ENCODE measurements around the gene LGALS14.
"Not testable (repeated sequence)": the region's sequence is repeated elsewhere in the genome, so short reads cannot be mapped to it uniquely, and the experiment has no call there.

LGALS14 gene

DNA sequence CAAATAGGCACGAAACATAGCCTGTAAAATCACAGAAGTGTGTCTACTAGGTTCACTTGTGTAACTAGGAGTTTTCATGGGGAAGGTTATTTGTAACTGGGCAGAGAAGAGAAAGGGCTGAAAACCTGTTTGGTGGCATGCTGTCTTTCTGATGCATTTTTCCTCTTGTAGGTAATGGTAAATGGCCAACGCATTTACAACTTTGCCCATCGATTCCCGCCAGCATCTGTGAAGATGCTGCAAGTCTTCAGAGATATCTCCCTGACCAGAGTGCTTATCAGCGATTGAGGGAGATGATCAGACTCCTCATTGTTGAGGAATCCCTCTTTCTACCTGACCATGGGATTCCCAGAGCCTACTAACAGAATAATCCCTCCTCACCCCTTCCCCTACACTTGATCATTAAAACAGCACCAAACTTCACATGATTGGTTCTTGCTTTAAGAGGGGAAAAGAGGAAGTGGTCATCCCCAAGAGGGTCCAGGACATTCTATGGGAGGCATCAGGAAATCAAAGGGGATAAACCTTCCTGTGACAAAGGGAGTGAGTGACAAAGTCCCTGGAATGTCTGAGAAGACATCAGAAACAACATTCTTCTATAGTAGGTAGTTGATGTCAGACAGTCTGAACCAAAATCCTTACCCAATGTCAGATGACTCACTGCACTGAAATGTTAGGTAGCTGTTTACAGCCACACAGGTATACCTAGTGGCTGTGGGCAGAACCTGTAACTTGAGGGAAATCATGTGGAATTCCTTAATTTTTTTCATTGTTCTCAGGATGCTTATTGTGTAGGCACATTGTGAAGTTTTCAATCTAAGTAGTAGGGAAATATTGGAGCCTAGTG, 5.0 kb downstream of the LGALS14 start:
- TF ChIP-seq, protein P1, sequence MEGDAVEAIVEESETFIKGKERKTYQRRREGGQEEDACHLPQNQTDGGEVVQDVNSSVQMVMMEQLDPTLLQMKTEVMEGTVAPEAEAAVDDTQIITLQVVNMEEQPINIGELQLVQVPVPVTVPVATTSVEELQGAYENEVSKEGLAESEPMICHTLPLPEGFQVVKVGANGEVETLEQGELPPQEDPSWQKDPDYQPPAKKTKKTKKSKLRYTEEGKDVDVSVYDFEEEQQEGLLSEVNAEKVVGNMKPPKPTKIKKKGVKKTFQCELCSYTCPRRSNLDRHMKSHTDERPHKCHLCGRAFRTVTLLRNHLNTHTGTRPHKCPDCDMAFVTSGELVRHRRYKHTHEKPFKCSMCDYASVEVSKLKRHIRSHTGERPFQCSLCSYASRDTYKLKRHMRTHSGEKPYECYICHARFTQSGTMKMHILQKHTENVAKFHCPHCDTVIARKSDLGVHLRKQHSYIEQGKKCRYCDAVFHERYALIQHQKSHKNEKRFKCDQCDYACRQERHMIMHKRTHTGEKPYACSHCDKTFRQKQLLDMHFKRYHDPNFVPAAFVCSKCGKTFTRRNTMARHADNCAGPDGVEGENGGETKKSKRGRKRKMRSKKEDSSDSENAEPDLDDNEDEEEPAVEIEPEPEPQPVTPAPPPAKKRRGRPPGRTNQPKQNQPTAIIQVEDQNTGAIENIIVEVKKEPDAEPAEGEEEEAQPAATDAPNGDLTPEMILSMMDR (IDR thresholded peaks at IDR 0.05; ENCODE audit: low read depth, low read length) = no peak
- no peak for DNase-seq (ENCODE audit: low read depth in 2 of 2)
- no peak overlapping the region for H3K4me3 ChIP-seq (replicated peaks in 1 of 2; ENCODE audit: low read depth in 2 of 2, low read length in 2 of 2)

DNA sequence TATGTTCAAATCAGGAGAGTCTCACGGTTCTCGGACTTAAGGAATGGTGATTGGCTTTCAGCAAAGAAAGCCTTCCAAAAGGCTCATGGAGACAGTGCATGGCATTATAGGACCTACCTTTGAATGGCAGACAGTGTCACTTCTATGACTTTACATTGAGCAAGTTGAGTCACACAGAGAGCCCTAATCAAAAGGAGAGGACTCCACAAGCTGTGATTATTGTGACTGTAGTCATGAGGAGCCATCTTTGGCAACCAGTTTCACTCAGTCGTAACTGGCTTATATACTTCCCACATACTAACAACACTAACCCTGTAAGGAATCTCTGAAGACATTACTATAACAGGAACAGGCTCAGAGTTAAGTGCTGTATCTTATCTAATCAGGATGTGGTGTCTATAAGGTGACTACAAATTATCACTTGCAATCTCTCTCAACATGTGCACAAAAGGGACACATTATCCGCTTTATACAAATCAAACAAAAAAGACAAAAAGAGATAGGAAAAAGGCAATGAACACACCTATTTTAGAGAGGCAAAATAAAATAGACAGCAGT, 6.1 kb downstream of the LGALS14 start:
- DNase-seq (ENCODE audit: low read depth in 2 of 2) = no peak
- TF ChIP-seq, protein P1 (IDR thresholded peaks at IDR 0.05; ENCODE audit: low read depth, low read length) = no peak
- H3K4me3 ChIP-seq (replicated peaks in 1 of 2; ENCODE audit: low read depth in 2 of 2, low read length in 2 of 2) = no peak overlapping the region

DNA sequence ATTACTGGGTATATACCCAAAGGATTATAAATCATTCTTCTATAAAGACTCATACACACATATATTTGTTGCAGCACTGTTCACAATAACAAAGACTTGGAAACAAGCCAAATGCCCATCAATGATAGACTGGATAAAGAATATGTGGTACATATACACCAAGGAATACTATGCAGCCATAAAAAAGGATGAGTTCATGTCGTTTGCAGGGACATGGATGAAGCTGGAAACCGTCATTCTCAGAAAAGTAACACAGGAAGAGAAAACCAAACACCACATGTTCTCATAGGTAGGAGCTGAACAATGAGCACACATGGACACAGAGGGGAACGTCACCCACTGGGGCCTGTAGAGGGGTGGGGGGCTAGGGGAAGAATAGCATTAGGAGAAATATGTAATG, 15.9 kb downstream of the LGALS14 start:
- not testable (repeated sequence) for DNase-seq (ENCODE audit: low read depth in 2 of 2); H3K4me3 ChIP-seq (replicated peaks in 1 of 2; ENCODE audit: low read depth in 2 of 2, low read length in 2 of 2)

DNA sequence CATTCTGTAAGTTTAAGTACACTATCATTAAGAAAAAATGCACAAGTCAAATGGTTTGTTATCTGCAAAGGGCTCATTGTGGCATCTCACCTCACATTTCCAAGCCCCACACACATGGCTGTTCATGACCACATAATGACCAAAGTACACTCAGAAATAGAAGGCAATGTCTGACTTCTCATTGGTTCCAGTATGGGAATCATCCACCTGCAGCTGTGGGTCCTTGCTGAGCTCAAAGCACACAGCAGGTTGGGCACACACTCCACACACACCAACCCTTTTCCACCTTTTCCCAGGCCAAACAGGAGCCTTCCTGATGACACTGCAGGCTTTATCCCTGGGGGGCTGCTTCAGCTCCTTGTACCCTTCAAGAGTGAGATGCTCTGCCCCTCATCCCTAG, 21.7 kb downstream of the LGALS14 start:
- H3K4me3 ChIP-seq (replicated peaks in 1 of 2; ENCODE audit: low read depth in 2 of 2, low read length in 2 of 2) = no peak overlapping the region
- TF ChIP-seq, protein P1 (IDR thresholded peaks at IDR 0.05; ENCODE audit: low read depth, low read length) = no peak
- DNase-seq (ENCODE audit: low read depth in 2 of 2) = no peak

DNA sequence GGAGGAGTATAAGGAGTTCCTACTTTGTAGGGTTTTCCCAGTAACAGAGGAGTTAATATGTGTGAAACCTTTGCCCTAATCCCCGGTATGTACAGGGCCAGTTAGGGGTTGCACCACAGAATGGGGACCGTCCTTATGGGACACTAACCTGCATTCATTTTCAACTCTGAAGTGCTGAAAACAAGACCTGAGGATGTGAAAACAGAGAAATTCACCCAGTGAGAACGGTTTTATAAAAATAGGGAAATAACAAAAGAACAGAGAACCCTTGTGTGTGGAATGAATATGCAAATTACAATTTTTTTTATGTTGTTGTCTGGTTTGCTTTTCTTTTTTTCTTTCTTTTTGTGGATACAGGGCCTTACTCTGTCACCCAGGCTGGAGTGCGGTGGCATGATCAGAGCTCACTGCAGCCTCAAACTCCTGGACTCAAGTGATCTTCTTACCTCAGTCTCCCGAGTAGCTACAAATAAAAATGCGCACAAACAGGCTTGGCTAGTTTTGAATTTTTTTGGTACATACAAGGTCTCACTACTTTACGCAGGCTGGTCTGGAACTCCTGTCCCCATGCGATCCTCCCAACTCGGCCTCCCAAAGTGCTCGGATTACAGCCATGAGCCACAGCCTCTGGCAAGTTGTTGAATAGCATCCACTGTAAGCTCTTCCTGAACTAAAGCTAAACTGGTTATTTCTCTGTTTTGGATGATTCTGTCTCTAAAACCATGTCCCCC, 23.0 kb downstream of the LGALS14 start:
- no peak for DNase-seq (ENCODE audit: low read depth in 2 of 2)
- TF ChIP-seq, protein P1 (IDR thresholded peaks at IDR 0.05; ENCODE audit: low read depth, low read length) = no peak
- no peak overlapping the region for H3K4me3 ChIP-seq (replicated peaks in 1 of 2; ENCODE audit: low read depth in 2 of 2, low read length in 2 of 2)

DNA sequence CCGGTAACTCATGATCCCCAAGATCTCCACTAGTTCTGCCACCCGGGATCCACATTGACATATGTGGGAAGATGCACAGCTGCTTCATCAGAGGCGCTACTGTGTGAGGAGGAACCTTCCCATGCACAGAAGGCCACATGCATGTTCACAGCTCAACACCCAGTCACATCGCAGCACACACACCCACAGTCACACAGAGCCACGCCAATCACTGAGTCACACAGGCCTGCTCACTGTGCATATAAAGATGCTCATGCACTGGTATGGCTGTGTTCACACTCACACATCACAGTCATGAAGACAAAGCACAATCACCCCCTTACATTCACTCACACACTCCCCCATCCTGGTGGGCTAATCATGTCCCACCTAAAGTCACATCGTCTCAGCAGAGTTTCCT, 23.8 kb downstream of the LGALS14 start:
- TF ChIP-seq, protein P1 (IDR thresholded peaks at IDR 0.05; ENCODE audit: low read depth, low read length) = no peak
- no peak for DNase-seq (ENCODE audit: low read depth in 2 of 2)
- H3K4me3 ChIP-seq (replicated peaks in 1 of 2; ENCODE audit: low read depth in 2 of 2, low read length in 2 of 2) = no peak overlapping the region

DNA sequence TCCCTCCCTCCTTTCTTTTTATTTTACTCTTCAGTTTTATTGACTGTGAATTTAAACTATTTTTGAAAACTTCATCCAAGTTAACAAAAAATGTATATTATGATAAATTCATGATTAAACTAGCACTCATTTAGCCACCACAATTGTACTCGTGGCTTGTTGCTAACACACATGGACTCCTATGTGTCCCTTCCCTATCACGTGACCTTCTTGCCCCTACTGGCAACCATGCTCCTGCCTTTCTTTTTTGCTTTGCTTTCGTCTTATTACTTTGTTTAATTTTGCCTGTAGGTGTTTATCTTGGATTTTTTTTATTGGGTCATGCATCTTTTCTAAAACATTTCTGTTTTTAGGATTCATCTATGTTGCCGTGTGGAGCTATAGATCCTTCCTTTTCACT, 25.3 kb downstream of the LGALS14 start:
- H3K4me3 ChIP-seq (replicated peaks in 1 of 2; ENCODE audit: low read depth in 2 of 2, low read length in 2 of 2) = no peak overlapping the region
- DNase-seq (ENCODE audit: low read depth in 2 of 2) = no peak
- TF ChIP-seq, protein P1 (IDR thresholded peaks at IDR 0.05; ENCODE audit: low read depth, low read length) = no peak
